ENCODE measurements around the gene ASIC4.

- TF ChIP-seq CTCF (IDR thresholded peaks at IDR 0.05; ENCODE audit: insufficient read depth, low read length) (no peak), REST (IDR thresholded peaks at IDR 0.05; ENCODE audit: insufficient replicate concordance, low read depth) (no peak)
Observed at GRCh38 chr2:219492575-219492974, 21.7 kb upstream of the ASIC4 start.

Measured in HL-60 (cell line).